Hair follicular keratinocyte (primary cell): ENCODE data around the gene ZC3H4. TPM values are rescaled to one million over a fixed set of nuclear protein-coding genes. Genes with fewer than 3 reads are reported as not detected.

Source experiments
- total RNA-seq: library from RNA; depleted of rRNA; stranded (reverse); fragments of >200 nt; gene quantifications from 2 replicates; pipeline ENCODE4 v1.2.3, GENCODE V29; 2015

The ZC3H4 gene
- 14.3 and 16.3 TPM in 2 replicates for total RNA-seq

DNA sequence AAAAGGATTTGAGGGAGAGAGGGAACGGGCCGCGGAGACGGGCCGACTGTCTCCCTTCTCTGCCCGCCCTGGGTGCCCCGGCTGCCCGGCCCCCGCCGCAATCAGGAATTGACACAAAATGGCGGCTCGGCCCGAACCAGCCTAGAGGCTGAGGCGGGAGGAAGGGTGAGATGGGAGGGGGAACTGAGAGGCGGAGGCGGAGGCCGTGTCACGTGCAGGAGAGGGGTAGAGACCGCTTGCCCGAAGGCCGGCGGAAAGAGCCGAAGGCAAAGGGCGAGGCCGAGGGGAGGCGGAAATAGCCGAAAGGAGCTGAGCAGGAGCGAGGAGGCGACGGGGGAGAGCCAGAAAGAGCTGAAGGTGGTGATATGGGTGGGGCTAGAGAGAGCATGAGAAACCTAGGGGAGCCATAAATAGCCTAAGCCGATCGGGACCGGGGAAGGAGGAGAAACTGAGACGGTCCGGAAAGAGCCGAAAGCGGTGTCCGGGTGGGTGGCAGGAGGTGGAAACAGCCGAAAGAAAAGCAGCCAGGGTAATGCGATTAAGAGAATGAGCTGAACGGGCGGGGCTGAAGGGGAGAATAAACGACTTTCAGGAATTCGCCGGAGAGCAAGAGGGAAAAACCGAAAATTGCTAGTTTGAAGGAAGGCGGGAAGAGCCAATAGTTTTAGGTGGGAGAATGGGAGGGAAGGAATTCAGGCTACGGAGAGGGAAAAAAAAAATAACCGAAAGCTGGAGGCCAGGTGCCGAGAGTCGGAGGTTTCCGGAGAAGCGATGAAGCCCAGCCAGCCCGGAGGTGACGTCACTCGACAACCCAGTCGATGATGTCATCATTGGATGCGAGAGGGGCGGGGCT lies at the start of gene ZC3H4:
Gene ZC3H4, minus strand, starts transcription at position 780 of the 853 bp plus-strand sequence. CDS start 1,192 bp downstream, outside the sequence.

DNA sequence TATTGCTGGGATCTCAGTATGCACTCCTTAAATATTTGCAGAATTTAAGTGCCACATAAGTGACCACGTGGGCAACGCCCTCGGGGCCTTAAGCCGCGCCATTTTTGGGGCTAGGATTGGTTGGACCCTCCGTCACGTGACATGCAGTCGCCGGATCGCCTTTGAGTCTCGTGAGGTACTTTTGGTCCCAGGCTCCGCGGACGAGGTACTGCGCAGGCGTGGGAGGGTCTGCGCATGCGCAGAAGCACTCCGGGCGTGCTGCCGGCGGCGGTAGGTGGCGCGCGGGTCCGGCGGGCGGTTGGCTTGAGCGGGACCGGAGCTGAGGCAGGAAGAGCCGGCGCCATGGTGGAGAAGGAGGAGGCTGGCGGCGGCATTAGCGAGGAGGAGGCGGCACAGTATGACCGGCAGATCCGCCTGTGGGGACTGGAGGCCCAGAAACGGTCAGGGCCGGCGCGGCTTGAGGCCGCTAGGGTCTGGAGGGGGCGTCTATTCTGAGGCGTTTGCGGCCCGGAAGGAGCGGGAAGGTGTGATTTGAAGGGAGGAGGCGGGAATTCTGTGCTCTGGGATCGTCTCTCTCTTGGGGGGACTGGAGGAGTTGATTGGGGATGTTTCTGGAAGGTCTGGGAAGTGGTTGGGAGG lies 17.1 kb upstream of the ZC3H4 start, which contains the start of gene SAE1:
Gene SAE1, plus strand, starts transcription at position 247 of the 639 bp plus-strand sequence. Its CDS starts 96 bp downstream, at position 343.

DNA sequence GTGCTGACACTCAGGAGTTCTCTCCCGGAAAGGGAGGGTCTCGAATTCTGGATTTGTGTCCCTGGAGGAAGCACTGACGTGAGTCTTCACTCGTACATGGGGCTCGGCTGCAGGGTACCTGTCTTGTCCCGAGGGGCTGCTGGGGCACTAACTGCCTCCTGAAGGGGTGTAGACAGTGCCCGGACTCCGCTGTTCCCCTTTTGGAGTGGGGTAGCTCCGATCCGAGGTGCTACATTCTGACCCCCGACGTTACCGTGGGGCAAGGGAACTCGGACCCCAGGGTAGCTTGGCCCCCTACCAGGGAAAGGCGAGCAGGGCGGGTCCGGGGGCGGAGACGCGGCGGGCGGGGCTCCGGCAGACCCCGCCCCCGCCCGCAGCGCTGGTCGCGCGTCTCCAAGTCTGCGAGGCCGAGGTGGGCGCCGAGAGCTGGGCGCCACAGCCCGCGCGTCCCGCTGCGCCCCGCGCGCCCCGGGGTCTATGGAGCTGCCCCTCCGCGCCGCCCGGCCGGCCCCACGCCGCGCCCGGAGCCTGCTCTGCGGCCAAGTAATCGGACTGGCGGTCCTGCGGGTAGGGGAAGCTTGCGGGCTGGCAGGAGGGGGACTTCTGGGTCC lies 94.0 kb downstream of the ZC3H4 start, which contains the start of gene NPAS1:
Gene NPAS1, plus strand, starts transcription at position 407 of the 611 bp plus-strand sequence. CDS start 1,211 bp downstream, outside the sequence.

Other genes with a start within 250 kb of the ZC3H4 start
- 0.46 TPM in 1 of 2 replicates, not detected in the other for gene NPAS1, start 93.9 kb downstream of the ZC3H4 start, total RNA-seq
- gene TMEM160, start 65.2 kb downstream of the ZC3H4 start, total RNA-seq: 48.2 and 80.9 TPM in 2 replicates
- gene SAE1, start 17.1 kb upstream of the ZC3H4 start, total RNA-seq: 61.0 and 119 TPM in 2 replicates
- gene BBC3, start 117.4 kb upstream of the ZC3H4 start, total RNA-seq: 3.8 and 12.5 TPM in 2 replicates
- gene CCDC9, start 142.7 kb upstream of the ZC3H4 start, total RNA-seq: 11.9 and 12.0 TPM in 2 replicates
- 3.5 and 4.6 TPM in 2 replicates for gene INAFM1, start 161.1 kb upstream of the ZC3H4 start, total RNA-seq
- gene C5AR1, start 196.1 kb upstream of the ZC3H4 start, total RNA-seq: not detected in 2 replicates
- gene C5AR2, start 218.4 kb upstream of the ZC3H4 start, total RNA-seq: not detected in 2 replicates
- gene DHX34, start 235.5 kb upstream of the ZC3H4 start, total RNA-seq: 15.9 and 17.2 TPM in 2 replicates